ENCODE measurements around the gene ALDH18A1.

ALDH18A1 gene

DNA sequence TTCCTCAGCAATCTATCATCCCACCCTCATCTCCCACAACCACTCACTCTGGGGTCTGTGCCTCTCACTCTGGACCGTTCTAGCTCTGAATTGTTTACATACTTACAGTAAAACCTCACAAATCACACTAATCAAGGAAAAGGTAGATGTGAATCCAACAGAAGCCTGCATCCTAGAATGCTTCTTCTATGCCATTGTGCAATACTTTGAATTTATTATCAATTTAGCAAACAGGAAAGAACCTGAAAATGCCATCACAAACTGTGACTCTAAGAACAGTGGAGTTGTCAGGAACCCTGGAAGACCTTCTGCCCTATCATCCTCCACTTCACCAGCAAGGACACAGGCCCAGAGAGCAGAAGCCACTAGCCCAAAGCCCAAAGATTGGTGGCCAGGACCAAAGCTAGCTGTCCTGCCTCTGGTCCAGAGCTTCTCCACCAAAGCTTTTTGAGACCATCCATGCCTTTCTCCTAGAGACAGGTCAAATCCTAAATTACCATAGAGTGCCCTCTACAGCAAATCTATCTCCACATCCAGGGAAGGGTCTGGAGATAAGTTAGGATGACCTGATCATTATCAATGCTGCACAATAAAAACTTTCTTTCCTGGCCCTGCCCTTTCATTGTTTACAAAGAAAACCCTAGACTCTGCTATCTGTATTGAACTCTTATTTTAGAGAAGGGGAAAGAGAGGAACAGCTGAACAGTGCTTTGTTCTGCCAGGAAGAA is 97.8 kb downstream of the ALDH18A1 start:
- DNase-seq, result peak in 1 of 56 donors; percentile 2

DNA sequence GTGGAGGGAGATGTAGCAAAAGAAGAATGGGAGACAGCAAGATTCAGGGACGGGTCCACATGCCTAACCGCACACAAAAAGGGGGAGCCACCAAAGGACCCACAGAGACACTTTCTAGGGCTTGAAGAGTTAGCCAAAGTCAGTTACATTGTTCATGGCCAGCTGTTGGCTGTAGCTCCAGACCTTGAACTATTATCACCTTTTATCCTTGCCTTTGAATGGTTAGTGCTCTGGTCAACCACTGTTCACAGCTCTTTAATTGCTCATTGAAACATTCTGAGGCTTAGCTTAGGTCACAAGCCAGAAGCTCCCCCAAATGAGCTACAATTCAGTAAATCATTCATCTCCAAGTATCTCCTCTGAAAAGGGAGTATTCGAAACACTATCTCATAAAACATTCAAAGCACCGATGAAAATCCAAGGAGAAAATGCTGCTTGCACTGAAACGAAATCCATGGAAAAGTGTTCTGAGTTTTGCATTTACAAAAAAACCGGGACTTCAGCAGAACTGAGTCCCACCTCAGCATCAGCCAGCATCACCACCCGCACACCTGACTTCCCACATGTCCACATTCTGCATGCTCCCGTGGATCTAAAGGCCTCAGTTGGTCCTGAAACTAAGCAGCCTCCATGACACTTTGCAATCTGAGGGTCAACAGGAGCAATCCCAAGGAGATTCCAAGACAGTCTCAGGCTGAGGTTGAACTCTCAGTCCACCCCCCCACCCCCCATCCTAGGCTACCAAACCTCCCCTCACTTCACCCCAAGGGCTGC is 99.3 kb downstream of the ALDH18A1 start:
- no peak for DNase-seq

All from nucleus accumbens (tissue), 56 donors.